NCI-H2029 (cell line): ENCODE results near the gene DPM2.

Source experiments
- DNase-seq: peaks from one replicate; lab custom pipeline; 2025; lab: John Stamatoyannopoulos, UW

Gene DPM2

DNA sequence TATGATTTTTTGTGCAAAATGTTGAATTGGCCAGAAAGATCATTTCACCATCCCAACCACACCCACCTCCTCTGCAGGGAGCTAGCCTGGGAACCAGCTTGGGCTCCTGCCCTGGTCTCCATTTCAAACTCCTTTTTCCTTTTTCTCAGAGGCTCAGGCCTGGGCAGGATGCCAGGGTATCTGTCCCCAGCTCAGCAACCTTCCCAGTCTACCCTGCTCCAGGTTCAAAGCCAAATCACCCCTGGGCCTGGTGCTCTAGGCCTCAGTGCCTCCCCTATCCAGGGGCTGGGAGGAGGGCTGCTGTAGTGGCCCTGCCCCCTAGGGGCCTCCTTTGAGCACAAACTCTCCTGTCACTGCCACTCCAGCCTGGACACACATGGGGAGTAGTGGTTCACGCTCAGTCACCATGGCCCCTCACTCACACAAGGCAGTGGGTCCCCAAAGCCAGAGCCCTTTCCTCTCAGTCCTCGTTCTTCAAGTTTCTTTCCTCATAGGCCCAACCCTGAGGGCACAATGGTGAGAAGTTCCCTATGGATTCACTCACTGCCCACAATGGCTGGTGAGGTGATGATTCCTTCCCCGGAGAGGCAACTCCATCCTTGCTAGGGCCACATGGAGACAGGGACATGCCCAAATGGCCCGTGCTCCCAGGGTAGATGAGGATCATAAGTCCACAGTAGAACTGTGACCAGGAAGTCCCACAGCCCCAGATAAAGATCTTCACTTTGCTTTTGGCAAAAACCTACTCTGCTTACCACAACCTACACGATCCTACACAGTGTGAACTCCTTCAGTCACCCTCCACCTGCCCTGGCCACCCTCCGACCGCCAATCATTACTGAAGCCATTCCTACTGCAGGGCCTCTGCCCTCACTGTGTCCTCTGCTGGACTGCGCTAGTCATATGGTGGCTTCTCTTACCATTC is 19.2 kb downstream of the DPM2 start:
- no peak for DNase-seq

DNA sequence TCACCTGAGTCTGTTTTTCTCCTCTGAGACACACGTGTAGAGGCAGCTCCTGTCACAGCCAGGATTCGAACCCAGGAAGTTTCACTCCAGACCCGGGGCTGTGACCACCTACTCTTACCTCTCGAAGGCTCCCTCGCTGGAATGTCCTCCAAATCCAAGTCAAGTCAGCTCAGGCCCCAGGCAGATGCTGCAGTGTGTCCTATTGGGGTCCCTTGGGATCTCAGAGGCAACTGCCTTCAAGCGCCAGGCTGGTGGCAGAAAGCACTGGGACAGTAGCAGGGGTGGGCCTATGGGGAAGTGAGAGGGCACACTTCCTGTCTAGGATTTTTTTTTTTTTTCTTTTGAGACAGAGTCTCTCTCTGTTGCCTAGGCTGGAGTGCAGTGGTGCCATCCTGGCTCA is 20.1 kb downstream of the DPM2 start:
- DNase-seq: no peak

DNA sequence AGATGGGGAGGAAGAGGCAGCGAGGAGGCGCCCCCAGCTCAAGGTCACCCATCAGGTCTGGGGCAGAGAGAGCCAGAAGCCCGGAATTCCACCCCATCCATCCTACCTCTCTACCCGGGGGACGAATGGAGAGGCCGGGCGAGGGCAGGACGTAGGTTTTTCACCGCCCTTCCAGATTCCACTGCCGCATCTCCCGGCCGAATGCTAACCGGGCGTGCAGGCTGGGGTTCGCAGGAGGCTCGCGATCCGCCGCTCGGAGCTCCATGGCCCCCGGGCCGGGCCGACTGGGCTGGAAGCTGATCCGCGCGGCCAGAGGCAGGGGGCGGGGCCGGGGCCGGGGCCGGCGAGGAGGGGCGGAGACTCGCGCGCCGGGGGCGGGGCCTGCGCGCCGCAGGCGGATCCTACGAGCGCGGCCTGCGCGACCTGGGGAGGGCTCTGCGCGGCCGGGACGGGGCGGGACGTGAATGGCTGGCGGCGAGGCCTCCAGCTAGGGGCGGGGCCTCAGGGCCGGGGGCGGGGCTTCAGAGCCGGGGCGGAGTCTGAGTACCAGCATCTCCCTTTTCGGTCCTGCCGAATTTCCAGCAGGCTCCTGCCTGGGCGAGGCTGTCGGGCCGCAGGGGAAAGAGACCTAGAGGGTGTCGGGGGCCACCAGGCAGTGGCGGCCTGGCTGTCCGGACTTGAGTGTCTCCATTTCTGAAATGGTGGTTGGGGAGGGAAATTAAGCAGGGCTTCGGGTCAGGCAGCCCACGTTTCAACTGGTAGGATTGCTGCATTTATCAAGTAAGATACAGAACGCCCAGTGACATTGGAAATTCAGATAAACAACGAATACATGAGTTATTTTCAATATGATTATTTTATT is 20.7 kb downstream of the DPM2 start, which contains the start of gene ST6GALNAC4:
TSS of gene ST6GALNAC4 (minus strand) at position 322 of the 862 bp plus-strand sequence. CDS start 622 bp downstream, outside the sequence.
- peak; percentile 84 for DNase-seq

DNA sequence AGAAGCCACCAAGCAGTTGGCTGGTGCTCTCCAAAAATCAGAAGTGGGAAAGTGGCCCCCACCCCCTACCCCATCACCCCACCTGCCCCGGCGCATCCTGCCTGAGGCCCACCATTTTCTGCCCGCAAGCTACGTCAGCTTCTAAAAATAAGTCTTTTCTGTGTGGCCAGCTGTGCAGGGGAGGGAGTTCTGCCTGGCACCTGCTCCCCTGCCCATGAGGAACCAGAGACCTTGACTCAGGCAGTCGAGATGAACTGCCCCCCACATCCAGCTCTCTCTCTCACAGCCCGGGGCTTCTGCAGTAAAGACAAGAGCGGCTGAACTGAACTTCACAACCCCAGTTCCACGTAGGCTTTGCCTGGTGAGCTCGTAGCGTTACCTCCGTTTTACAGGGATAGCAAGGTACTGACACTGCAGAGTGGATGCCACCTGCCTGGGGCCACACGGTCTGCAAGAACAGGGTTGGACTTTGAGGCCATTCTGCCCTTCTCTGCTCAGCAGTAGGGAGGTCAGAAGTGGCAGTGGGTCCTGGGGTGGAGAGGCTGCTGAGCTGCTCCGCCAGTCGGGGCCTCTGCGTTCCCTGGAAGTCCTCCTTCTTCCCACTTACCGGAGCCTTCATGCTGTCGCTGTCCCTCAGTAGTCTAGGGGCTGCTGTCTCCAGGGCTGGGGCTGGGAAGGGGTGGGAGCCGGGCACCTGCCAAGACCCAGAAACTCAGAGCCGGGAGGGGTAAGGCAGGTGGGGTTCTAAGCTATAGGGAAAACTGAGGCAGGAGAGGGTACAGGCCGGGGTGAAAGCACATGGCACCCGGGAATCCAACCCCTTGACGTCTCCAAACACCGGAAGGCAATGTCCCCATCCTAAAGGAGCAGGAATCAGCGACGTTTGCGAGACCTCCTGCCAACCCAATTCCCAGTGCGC is 21.6 kb downstream of the DPM2 start:
- no peak for DNase-seq

DNA sequence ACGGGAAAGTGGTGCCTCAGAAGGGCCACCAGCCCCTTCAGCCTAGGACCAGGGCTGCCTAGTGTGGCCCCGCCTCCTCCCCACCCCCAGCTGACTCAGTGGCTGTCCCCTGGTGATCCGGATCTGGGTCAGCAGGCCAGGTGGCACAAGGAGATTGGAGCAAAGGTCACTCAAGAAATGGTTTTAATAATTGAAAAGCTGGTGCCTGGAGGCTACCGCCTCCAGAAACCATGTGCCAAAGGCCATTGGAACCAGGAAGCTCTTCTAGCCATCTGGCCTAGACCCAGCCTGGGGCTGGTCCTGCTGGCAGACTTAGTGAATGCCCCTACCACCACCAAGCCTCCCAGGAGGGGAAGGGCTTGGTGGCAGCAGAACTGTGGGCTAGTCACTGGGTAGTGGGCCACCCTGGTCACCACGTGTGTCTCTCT is 22.3 kb downstream of the DPM2 start:
- peak; percentile 25 for DNase-seq

DNA sequence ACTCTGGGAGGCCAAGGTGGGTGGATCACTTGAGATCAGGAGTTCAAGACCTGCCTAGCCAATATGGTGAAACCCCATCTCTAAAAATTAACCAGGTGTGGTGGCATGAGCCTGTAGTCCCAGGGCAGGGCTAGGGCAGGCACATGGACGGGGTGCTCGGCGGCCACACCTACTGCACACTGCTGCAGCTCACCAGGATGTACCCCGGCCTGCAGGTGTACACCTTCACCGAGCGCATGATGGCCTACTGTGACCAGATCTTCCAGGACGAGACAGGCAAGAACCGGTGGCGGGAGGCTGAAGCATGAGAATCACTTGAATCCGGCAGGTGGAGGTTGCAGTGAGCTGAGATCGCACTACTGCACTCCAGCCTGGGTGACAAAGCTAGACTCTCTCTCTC is 24.0 kb downstream of the DPM2 start:
- DNase-seq: peak; percentile 44

DNA sequence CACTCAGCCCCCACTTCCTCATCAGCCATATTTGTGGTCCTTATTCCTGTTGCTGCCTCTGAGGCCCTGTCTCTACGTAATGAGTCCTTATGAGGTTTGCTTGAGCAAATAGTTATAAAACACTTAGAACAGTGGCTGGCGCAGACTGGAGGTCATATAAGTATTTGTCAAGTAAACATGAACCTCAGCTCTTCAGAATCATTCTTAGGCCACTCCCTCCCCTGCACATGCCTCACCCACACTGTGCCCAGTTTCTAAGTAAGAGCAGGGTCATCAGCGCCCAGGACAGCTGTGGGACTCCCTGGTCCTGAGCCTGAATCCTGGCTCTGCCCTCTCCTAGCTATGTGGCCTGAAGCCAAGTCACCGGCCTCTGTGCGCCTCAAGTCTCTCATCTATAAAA is 24.8 kb downstream of the DPM2 start:
- peak; percentile 95 for DNase-seq

DNA sequence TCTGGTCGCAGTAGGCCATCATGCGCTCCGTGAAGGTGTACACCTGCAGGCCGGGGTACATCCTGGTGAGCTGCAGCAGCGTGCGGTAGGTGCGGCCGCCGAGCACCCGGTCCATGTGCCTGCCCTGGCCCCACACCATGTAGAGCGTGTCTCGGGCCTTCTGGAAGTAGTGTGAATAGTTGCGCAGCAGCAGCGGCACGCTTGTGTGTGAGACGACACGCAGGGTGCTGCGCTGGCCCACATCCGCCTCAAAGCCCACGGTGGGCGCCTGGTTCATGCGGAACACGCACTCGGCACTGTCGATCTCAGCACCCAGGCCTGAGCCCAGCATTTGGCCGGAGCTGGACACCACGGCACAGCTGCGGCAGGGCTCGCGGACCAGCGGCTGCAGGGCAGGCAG is 25.4 kb downstream of the DPM2 start:
- no peak for DNase-seq

DNA sequence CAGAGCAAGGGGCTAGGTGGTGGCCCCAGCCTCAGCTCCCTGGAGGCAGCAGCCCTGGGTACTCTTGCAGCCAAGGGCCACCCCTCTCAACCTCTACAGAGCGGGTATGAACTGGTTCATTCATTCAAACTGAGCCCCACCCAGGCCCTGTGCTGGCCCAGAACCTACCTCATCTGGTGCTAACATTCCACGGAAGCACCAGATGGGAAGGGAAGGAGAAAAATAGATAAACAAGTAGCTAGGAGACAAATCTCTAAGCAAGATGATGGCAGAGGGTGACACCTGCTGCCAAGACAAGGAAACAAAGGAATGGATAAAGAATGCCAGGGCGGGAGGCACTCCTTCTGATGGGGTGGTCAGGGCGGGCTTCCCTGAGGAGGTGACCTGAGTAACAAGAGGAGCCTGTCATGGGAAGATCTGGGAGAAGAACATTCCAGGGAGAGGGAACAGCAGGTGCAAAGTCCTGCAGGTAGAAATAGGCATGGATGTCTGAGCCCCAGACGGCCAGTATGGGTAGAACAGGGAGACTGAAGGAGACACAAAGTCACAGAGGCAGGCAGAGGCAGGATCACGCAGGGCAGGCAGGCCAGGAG is 26.9 kb downstream of the DPM2 start:
- peak; percentile 31 for DNase-seq

DNA sequence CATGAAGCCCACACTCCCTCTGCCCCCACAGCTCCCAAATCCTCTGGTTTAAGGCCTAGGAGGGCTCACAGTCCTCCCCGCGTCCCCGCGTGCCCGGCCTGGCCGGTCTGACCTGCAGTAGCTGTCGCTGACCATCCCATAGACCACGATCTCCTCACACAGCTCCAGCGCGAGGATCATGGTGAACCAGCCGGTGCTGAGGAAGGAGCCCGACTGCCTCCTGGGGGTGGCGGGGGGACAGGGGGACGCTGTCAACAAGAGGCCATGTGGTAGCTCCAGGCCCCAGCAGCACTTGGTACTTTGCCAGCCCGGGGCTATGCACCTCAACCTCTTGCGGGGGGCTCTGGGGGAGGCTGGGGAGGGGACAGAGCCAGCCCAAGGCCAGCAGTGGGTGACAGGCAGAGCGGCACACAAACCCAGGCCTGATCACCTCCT is 27.8 kb downstream of the DPM2 start:
- no peak for DNase-seq

DNA sequence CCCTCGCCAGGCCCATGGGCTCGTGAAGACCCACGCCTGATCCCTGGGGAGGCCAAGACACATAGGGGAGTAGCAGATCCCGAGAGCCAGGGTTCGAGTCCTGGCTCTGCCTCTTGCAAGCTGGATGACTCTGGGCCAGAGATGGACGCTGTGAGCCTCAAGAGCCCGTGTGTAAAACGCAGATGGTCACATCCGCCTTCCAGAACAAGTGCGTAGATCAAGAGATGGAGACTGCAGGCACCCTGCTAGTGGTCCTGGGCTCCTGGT is 29.1 kb downstream of the DPM2 start:
- DNase-seq: no peak

DNA sequence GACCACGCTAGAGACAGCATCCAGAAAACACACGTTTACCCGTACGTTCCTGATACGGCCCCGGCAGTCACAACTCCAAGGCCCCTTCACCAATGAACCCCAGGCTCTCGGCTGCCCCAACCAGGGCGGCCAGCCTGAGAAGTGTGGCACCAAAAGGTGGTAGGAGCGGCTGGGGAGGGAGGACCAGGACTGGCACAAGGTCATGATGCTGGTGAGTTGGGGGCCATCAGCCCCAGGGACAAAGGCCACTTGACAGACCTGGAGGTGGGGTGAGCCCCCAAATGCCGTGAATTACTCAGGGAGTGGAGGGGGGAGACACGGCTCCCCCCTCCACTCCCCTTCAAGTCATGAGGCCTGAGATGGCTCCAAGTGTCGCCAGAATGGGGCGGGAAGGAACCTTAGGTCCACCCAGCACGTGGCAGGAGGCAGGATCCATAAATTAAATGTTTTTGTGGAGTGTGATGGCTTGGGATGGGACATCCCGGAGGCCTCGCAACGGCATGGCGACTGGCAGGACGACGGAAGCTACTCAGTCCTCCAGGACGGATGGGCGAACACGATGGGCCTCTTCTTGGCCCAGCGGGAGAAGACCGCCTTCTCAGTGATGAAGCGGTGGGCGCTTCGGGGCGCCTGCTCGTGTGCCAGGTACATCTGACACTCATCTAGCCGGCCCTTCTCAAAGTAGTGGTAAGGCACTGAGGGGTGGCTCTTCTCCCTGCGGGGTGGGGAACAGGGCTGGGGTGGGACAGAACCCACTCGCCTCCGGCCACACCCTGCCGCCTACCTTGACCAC is 29.6 kb downstream of the DPM2 start:
- DNase-seq: no peak

DNA sequence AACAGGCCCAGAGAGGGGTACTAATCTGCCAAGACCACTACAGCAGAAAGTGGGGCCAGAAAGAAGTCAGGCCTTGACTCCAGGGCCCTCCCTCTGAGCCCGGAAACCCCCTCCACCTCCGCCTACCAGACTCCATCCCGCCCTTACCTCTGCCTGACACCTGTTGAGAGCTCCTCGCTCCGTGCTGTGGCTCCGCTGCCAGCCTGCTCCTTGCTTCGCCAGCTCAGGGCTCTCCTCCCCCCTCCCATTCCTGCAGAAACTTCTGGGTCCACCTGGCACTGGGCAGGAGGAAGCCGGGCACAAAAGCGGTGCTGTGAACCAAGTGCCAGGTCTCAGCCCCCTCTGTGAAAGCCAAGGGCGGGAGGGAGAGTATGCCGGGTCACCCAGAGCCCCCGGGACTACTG is 31.9 kb downstream of the DPM2 start:
- no peak for DNase-seq

DNA sequence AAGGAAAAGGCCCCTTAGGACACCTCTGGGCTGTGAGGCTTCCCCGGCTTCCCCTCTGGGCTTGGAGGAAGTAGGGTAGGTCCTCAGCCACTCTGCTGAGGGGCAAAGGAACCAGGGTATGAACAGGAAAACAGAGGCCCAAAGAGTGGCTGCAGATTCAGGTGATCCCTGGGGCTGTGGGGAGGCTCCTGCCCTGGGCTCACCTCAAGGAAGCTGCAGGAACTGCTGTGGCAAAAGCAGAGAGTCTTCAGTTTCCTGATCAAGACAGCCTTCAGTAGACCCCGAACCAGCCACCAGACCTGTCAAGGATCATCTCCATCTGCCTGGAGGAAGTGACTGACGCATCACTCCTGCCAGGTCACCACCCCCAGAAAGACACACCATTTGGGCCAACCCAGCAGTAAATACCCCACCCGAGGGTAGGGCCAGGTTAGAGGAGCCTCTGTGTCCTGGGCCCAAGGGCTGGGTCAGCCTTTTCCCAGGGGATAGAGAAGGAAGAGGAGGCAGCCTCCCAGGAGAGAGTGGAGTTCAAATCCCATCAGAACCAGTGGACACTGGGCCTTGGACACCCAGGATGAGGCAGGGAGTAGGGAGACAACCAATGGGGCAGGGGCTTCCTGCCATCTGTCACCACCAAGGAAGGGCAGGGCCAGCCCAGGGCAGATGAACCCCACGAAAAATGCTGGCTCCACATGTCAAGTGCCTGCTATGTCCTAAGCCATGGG is 32.5 kb downstream of the DPM2 start:
- DNase-seq: no peak

DNA sequence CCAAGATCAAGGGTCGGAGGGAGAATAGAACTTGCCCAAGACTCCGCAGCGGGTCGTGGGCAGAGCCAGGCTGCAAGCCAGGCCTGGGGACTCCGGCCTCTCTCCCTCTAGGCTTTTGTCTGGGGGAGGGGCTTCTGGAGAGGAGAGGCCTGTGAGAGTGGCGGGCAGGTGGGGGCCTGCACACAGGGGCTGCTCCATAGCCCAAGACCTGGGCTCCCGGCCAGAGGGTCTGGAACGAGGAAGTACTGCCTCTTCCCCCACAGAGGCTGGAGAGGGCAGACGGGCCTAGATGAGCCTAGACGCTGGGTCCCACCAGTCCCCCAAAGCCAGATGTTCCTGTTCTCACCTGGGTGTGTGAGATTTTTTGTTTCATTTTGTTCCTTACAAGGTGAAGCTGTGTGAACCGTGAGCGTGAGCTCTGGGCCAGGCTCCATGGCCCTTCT is 33.1 kb downstream of the DPM2 start:
- peak; percentile 77 for DNase-seq

DNA sequence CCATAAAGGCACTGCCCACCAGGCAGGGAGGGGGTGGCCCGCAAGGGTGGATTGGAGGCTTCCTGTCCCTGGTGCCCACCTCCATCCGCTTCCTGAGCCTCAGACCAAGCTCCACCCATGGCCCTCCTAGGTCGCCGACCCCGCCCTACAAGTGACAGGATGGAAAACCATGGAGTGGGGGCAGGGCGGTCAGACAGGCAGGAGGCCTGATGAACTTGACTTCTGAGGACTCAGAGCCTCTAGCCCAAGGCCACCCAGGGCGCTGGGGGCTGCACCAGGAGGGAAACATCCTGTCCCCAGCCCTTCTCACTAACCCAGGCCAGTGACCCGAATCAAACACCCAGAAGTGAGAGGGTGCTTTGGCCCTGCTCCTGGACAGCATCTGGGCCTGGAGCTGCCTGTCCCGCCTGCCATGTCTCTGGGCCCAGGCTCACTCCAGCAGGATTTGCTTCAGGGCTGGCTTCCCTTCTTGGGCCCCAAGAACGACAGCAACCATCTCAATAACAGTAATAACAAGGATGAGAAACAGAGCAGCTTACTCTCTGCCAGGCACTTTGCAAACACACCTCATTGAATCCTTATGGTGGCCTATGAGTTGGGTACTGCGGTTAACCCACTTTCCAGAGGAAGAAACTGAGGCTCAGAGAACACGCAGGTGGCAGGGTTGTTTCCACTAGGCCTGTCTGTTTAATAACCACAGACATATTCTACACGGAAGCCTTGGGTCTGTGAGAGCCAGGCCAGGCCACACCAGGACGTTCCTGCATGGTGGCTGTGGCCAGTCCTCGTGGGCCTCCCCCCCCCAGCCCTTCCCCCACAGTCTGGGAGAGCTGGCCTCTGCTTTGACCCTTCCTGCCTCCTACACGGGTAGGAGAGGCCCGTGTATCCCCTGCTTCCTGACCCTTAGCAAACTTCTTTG is 33.8 kb downstream of the DPM2 start:
- DNase-seq: no peak

DNA sequence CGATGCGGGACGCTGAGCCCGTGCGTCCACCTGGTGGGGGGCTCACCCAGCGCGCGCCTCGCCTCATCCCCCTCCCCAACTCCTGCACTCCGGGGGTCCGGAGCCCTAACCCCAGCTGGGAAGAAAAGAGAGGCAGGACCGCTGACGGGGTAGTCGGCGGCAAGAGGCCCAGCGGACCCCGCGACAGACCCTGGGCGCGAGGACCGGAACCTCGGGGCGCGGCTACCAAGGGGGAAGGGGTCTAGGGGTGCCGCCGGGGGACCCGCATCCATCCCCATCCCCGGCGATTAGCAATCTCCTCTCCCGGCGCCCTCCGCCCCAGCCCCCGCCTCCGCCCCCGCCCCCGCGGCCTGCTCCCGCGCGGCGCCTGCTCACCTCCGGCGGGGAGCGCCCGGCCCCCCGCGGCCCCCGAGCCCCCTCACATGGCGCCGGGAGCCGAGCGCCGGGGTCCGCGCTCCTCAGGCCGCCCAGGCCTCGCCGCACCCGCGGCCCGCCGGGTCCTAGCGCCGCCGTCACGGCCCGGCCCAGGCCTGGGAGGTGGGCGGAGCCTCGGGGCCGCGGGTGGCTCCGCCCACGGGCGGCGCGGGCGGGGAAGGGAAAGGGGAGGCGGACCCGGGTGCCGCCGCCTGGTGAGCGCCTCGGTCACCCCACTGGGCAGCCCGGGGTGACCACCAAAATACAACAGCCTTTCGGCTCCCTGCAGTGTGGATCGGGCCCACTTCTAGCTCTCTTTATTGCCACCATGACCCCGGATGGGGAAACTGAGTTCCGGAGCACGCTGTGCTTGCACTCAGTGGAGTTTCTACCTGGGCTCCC is 38.3 kb downstream of the DPM2 start, which contains the start of gene ST6GALNAC6:
TSS of gene ST6GALNAC6 (minus strand) at position 476 of the 816 bp plus-strand sequence. CDS start 1,622 bp downstream, outside the sequence.
- no peak for DNase-seq
